Measurements from ENCODE around the gene MCU.

The MCU gene

GRCh38 chr10:72796538-72796937 is 104.6 kb downstream of the MCU start:
- in situ Hi-C loops (cut with MboI; ENCODE audit: low sequenced_read_pairs): no loop called here
- no peak for DNase-seq (ENCODE audit: low spot score in 2 of 2)
- H3K9me3 ChIP-seq: no peaks in the 10 kb centered on the region
- H3K27me3 ChIP-seq (ENCODE audit: low read depth): no peaks in the 10 kb centered on the region
- H3K4me3 ChIP-seq: no peak overlapping the region
- no peaks in the 10 kb centered on the region for H3K36me3 ChIP-seq (replicated peaks)
- peaks cover 21% of the 10 kb centered on the region for H3K4me1 ChIP-seq

GRCh38 chr10:72800000-72800740 is 108.2 kb downstream of the MCU start:
- DNase-seq (ENCODE audit: low spot score in 2 of 2): peak in 1 of 2 experiments; percentile 46
- Histone ChIP-seq H3K9me3 (no peaks in the 10 kb centered on the region), H3K4me1 (peaks cover 30% of the 10 kb centered on the region), H3K36me3 (replicated peaks) (no peaks in the 10 kb centered on the region), H3K27me3 (ENCODE audit: low read depth) (no peaks in the 10 kb centered on the region; the same call in 1 of the 2 replicates), H3K4me3 (no peak overlapping the region)
- in situ Hi-C loops (cut with MboI; ENCODE audit: low sequenced_read_pairs): no loop called here

- no peak overlapping the region for H3K4me3 ChIP-seq
- in situ Hi-C loops (cut with MboI; ENCODE audit: low sequenced_read_pairs): no loop called here
- peaks cover 30% of the 10 kb centered on the region for H3K4me1 ChIP-seq
- no peaks in the 10 kb centered on the region; the same call in 1 of the 2 replicates for H3K27me3 ChIP-seq (ENCODE audit: low read depth)
- H3K36me3 ChIP-seq (replicated peaks): no peaks in the 10 kb centered on the region
- H3K9me3 ChIP-seq: no peaks in the 10 kb centered on the region
- DNase-seq (ENCODE audit: low spot score in 2 of 2): no peak
Measured at GRCh38 chr10:72800741-72801092, 108.8 kb downstream of the MCU start.

GRCh38 chr10:72801263-72801868 is 109.4 kb downstream of the MCU start:
- H3K36me3 ChIP-seq (replicated peaks): no peaks in the 10 kb centered on the region
- H3K27me3 ChIP-seq (ENCODE audit: low read depth): no peaks in the 10 kb centered on the region; the same call in 1 of the 2 replicates
- H3K4me3 ChIP-seq: no peak overlapping the region
- in situ Hi-C loops (cut with MboI; ENCODE audit: low sequenced_read_pairs): no loop called here
- no peaks in the 10 kb centered on the region for H3K9me3 ChIP-seq
- DNase-seq (ENCODE audit: low spot score in 2 of 2): no peak
- H3K4me1 ChIP-seq: peaks cover 30% of the 10 kb centered on the region

- DNase-seq (ENCODE audit: low spot score in 2 of 2): no peak
- in situ Hi-C loops (cut with MboI; ENCODE audit: low sequenced_read_pairs): no loop called here
- H3K4me3 ChIP-seq: no peak overlapping the region
- peaks cover 30% of the 10 kb centered on the region for H3K4me1 ChIP-seq
- H3K9me3 ChIP-seq: no peaks in the 10 kb centered on the region
- H3K36me3 ChIP-seq (replicated peaks): no peaks in the 10 kb centered on the region
- no peaks in the 10 kb centered on the region; the same call in 1 of the 2 replicates for H3K27me3 ChIP-seq (ENCODE audit: low read depth)
Measured at GRCh38 chr10:72802332-72802731, 110.4 kb downstream of the MCU start.

GRCh38 chr10:72802763-72803505 is 111.0 kb downstream of the MCU start:
- Histone ChIP-seq H3K27me3 (ENCODE audit: low read depth) (no peaks in the 10 kb centered on the region; the same call in 1 of the 2 replicates), H3K36me3 (replicated peaks) (no peaks in the 10 kb centered on the region), H3K4me1 (peaks cover 30% of the 10 kb centered on the region), H3K4me3 (no peak overlapping the region), H3K9me3 (no peaks in the 10 kb centered on the region)
- in situ Hi-C loops (cut with MboI; ENCODE audit: low sequenced_read_pairs): no loop called here
- DNase-seq (ENCODE audit: low spot score in 2 of 2): peak in 1 of 2 experiments; percentile 45

GRCh38 chr10:72808001-72808400 is 116.1 kb downstream of the MCU start:
- in situ Hi-C loops (cut with MboI; ENCODE audit: low sequenced_read_pairs): no loop called here
- DNase-seq (ENCODE audit: low spot score in 2 of 2): no peak
- H3K36me3 ChIP-seq (replicated peaks): no peaks in the 10 kb centered on the region

GRCh38 chr10:72809006-72809405 is 117.1 kb downstream of the MCU start:
- Histone ChIP-seq H3K36me3 (replicated peaks) (no peaks in the 10 kb centered on the region), H3K4me3 (no peak overlapping the region), H3K27me3 (ENCODE audit: low read depth) (no peaks in the 10 kb centered on the region), H3K9me3 (no peaks in the 10 kb centered on the region), H3K4me1 (peaks cover 3% of the 10 kb centered on the region)
- peak in 1 of 2 experiments; percentile 19 for DNase-seq (ENCODE audit: low spot score in 2 of 2)
- in situ Hi-C loops (cut with MboI; ENCODE audit: low sequenced_read_pairs): no loop called here

More at GRCh38 chr10:72808001-72808400, 116.1 kb downstream of the MCU start:
- Histone ChIP-seq H3K9me3 (no peaks in the 10 kb centered on the region), H3K27me3 (ENCODE audit: low read depth) (no peaks in the 10 kb centered on the region; the same call in 1 of the 2 replicates), H3K4me1 (peaks cover 9% of the 10 kb centered on the region), H3K4me3 (no peak overlapping the region)

GRCh38 chr10:72810976-72811375 is 119.0 kb downstream of the MCU start:
- no peak for DNase-seq (ENCODE audit: low spot score in 2 of 2)
- Histone ChIP-seq H3K9me3 (no peaks in the 10 kb centered on the region), H3K36me3 (replicated peaks) (no peaks in the 10 kb centered on the region), H3K4me1 (peaks cover 3% of the 10 kb centered on the region), H3K4me3 (no peak overlapping the region), H3K27me3 (ENCODE audit: low read depth) (no peaks in the 10 kb centered on the region)
- in situ Hi-C loops (cut with MboI; ENCODE audit: low sequenced_read_pairs): no loop called here

GRCh38 chr10:72812415-72812752 is 120.4 kb downstream of the MCU start:
- no peaks in the 10 kb centered on the region for H3K9me3 ChIP-seq
- H3K27me3 ChIP-seq (ENCODE audit: low read depth): no peaks in the 10 kb centered on the region
- peaks cover 3% of the 10 kb centered on the region for H3K4me1 ChIP-seq
- H3K36me3 ChIP-seq (replicated peaks): no peaks in the 10 kb centered on the region
- no peak for DNase-seq (ENCODE audit: low spot score in 2 of 2)
- in situ Hi-C loops (cut with MboI; ENCODE audit: low sequenced_read_pairs): no loop called here
- no peak overlapping the region for H3K4me3 ChIP-seq

- no peaks in the 10 kb centered on the region for H3K9me3 ChIP-seq
- peaks cover 3% of the 10 kb centered on the region for H3K4me1 ChIP-seq
- no peak overlapping the region for H3K4me3 ChIP-seq
- no peak for DNase-seq (ENCODE audit: low spot score in 2 of 2)
- in situ Hi-C loops (cut with MboI; ENCODE audit: low sequenced_read_pairs): no loop called here
- no peaks in the 10 kb centered on the region for H3K36me3 ChIP-seq (replicated peaks)
- H3K27me3 ChIP-seq (ENCODE audit: low read depth): no peaks in the 10 kb centered on the region
Measured at GRCh38 chr10:72812753-72813430, 120.9 kb downstream of the MCU start.

- in situ Hi-C loops (cut with MboI; ENCODE audit: low sequenced_read_pairs): no loop called here
- Histone ChIP-seq H3K4me1 (peaks cover under 1% of the 10 kb centered on the region; the same call in 1 of the 2 replicates), H3K4me3 (no peak overlapping the region), H3K36me3 (replicated peaks) (no peaks in the 10 kb centered on the region), H3K27me3 (ENCODE audit: low read depth) (no peaks in the 10 kb centered on the region), H3K9me3 (no peaks in the 10 kb centered on the region)
- DNase-seq (ENCODE audit: low spot score in 2 of 2): no peak
Measured at GRCh38 chr10:72814099-72814790, 122.3 kb downstream of the MCU start.

GRCh38 chr10:72816565-72816964 is 124.6 kb downstream of the MCU start:
- DNase-seq (ENCODE audit: low spot score in 2 of 2): no peak
- H3K36me3 ChIP-seq (replicated peaks): no peaks in the 10 kb centered on the region
- H3K27me3 ChIP-seq (ENCODE audit: low read depth): no peaks in the 10 kb centered on the region
- H3K4me1 ChIP-seq: no peaks in the 10 kb centered on the region
- no peak overlapping the region for H3K4me3 ChIP-seq
- no peaks in the 10 kb centered on the region for H3K9me3 ChIP-seq
- in situ Hi-C loops (cut with MboI; ENCODE audit: low sequenced_read_pairs): no loop called here

Measured in HAP-1 (cell line).